Activated T-helper 9 cell treated with anti-CD3 and anti-CD28 coated beads, Interleukin-2, amount 50 U/mL, for 16 hours (primary cell): ENCODE data around the gene ZNF678.

Experiments
- DNase-seq: peaks from one replicate; pipeline ENCODE4 v3.0.0-alpha.2; 2020; ENCODE audit warnings: low read depth

The ZNF678 gene

DNA sequence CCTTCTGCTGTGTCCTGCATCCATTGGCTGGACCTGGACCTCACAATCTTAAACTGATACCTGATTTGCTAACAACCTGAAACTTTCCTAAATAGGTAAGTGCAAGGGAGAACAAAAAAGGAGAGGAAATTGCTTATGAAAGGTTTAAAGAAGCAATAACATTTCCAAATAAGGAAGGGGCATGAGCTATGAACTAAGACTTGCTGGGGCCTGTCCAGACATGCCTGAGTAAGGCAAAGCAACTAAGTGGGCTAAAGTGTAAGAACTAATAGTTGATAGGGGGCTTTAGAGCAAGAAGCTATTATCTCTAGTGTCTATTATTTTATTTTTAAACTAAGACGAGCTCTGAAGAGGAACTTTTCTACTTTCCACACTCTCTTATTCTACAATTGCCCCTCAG lies 160.1 kb downstream of the ZNF678 start:
- no peak for DNase-seq

DNA sequence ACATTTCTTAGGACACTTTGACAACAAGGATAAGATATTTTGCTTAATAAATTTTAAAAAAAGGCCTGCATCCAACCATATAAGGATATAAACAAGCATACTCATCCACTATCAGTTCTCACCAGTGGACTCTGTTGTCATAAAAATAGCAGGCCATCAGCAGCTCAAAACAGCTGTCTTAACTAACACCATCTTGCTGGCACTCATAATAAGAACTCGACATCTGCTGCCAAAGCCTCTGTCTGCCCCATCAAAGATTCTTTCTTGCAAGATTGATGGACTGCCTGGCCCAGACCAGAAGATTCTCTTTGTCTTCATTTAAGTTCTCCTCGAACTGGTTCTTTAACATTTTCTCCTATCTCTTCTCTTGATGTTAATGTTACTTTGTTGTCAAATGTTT lies 161.7 kb downstream of the ZNF678 start:
- DNase-seq: no peak

DNA sequence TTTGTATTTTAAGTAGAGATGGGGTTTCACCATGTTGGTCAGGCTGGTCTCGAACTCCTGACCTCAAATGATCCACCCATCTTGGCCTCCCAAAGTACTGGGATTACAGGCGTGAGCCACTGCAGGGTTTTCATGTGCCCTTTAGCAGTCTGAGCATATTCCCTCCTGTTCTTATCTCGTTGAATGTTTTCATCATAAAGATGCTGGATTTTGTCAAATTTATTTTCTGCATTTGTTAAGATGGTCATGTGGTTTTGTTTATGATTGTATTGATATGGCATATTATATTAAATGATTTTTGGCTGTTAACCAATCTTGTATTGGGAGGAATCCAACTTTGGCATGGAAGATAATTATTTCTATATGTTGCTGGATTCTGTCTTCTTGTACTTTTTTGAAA lies 163.0 kb downstream of the ZNF678 start:
- no peak for DNase-seq
